ENCODE results near the gene GCGR. TPM values are rescaled to one million over a fixed set of nuclear protein-coding genes. Genes with fewer than 3 reads are reported as not detected.

GCGR gene
- total RNA-seq, 1 donor from 2014 or later: not detected

DNA sequence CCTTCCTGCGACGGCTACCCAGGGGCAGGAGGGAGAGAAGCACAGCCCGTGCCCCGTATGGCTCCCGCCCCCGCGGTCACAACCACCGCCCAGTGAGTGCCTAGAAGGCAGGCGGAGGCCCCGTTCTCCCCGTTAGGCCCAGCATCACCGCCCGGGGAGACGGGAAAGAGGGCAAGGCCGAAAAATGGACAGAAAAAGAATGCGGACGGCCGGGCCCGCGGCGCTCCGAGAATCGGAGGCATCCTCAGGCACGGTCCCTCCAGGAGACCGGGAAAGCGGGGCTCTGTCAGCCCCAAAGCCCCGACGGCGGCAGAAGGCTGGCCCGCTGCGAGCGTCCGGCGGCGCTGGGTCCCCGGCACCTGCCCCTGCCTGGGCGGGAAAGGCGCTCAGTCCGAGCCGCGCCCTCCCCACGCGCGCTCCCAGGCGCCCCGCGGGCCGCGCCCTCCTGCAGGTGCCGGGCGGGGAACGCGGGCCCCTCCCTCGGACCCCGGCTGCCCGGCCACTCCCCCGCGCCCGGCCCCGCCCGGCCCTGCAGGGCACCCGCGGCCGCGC, 28.7 kb downstream of the GCGR start:
- TF ChIP-seq, protein P1, sequence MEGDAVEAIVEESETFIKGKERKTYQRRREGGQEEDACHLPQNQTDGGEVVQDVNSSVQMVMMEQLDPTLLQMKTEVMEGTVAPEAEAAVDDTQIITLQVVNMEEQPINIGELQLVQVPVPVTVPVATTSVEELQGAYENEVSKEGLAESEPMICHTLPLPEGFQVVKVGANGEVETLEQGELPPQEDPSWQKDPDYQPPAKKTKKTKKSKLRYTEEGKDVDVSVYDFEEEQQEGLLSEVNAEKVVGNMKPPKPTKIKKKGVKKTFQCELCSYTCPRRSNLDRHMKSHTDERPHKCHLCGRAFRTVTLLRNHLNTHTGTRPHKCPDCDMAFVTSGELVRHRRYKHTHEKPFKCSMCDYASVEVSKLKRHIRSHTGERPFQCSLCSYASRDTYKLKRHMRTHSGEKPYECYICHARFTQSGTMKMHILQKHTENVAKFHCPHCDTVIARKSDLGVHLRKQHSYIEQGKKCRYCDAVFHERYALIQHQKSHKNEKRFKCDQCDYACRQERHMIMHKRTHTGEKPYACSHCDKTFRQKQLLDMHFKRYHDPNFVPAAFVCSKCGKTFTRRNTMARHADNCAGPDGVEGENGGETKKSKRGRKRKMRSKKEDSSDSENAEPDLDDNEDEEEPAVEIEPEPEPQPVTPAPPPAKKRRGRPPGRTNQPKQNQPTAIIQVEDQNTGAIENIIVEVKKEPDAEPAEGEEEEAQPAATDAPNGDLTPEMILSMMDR (IDR thresholded peaks at IDR 0.05; ENCODE audit: insufficient read depth, low read length, poor library complexity, severe bottlenecking): no peak
- H3K27me3 ChIP-seq (ENCODE audit: control insufficient read depth, insufficient read depth, low read length): no peaks in the 10 kb centered on the region
- no peak for DNase-seq (ENCODE audit: low read depth)
- H3K4me3 ChIP-seq (ENCODE audit: low read depth, low read length): peak overlapping the region; percentile 55
- no peaks in the 10 kb centered on the region for H3K36me3 ChIP-seq (ENCODE audit: control insufficient read depth, insufficient read depth, low read length)

DNA sequence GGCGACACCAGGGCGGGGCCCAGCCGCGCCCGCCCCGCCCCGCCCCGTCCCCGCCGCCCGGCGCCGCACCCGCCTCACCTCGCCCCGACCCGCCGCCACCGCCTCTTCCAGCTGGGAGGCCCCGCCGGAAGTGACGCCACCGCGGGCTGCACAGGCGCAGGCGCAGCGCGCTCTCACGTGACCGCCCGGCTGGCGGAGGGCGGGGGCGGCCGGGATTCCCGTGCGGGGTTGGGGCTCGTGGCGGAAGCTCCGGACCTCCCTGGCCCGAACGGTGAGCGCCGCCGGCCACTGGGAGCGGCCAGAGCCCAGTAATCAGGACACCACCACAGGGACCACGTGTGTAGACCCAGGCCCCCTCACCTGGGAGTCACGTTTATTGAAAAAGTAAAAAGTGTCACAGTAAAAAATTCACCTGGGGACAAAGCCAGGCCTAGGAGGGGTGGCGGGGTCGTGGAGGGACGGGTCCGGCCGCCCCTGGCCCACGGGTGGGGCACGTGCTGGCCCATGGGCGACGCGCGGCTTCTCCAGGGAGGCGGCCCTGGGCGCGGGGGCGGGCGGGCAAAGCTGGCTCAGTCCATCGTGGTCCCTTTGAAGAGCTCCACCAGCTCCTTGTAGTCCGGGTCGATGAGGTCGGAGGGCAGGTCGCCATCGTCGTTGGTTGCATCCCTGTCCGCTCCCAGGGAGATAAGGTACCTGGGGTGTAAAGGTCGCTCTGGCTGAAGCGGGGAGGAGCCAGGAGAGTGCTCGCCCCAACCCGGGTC, 29.4 kb downstream of the GCGR start, which contains the start of gene MCRIP1:
TSS of gene MCRIP1 (minus strand) at position 132 of the 761 bp plus-strand sequence. CDS start 8,785 bp downstream, outside the sequence.
- H3K27me3 ChIP-seq (ENCODE audit: control insufficient read depth, insufficient read depth, low read length): no peaks in the 10 kb centered on the region
- H3K36me3 ChIP-seq (ENCODE audit: control insufficient read depth, insufficient read depth, low read length): no peaks in the 10 kb centered on the region
- H3K4me3 ChIP-seq (ENCODE audit: low read depth, low read length): peak within 1 kb of the TSS; percentile 55
- TF ChIP-seq, protein P1 (IDR thresholded peaks at IDR 0.05; ENCODE audit: insufficient read depth, low read length, poor library complexity, severe bottlenecking): no peak
- peak; percentile 55 for DNase-seq (ENCODE audit: low read depth)

GRCh38 chr17:81833921-81834830, 30.2 kb downstream of the GCGR start:
- no peaks in the 10 kb centered on the region for H3K36me3 ChIP-seq (ENCODE audit: control insufficient read depth, insufficient read depth, low read length)
- TF ChIP-seq, protein P1 (IDR thresholded peaks at IDR 0.05; ENCODE audit: insufficient read depth, low read length, poor library complexity, severe bottlenecking): no peak
- peak overlapping the region; percentile 55 for H3K4me3 ChIP-seq (ENCODE audit: low read depth, low read length)
- no peaks in the 10 kb centered on the region for H3K27me3 ChIP-seq (ENCODE audit: control insufficient read depth, insufficient read depth, low read length)
- DNase-seq (ENCODE audit: low read depth): no peak

GRCh38 chr17:81834831-81835267, 30.9 kb downstream of the GCGR start, which contains the start of gene PPP1R27:
Gene PPP1R27, minus strand, starts transcription at chr17:81835050. Its CDS starts 97 bp downstream, at chr17:81834953.
- Histone ChIP-seq H3K27me3 (ENCODE audit: control insufficient read depth, insufficient read depth, low read length) (peaks cover 2% of the 10 kb centered on the region), H3K4me3 (ENCODE audit: low read depth, low read length) (peak within 1 kb of the TSS; percentile 55), H3K36me3 (ENCODE audit: control insufficient read depth, insufficient read depth, low read length) (no peaks in the 10 kb centered on the region)
- no peak for DNase-seq (ENCODE audit: low read depth)
- TF ChIP-seq, protein P1 (IDR thresholded peaks at IDR 0.05; ENCODE audit: insufficient read depth, low read length, poor library complexity, severe bottlenecking): no peak

- DNase-seq (ENCODE audit: low read depth): no peak
- Histone ChIP-seq H3K27me3 (ENCODE audit: control insufficient read depth, insufficient read depth, low read length) (peaks cover 2% of the 10 kb centered on the region), H3K36me3 (ENCODE audit: control insufficient read depth, insufficient read depth, low read length) (no peaks in the 10 kb centered on the region), H3K4me3 (ENCODE audit: low read depth, low read length) (no peak overlapping the region)
- TF ChIP-seq, protein P1 (IDR thresholded peaks at IDR 0.05; ENCODE audit: insufficient read depth, low read length, poor library complexity, severe bottlenecking): no peak
These were observed 33.7 kb downstream of the GCGR start for GRCh38 chr17:81837641-81838040.
